HepG2 (cell line): ENCODE data around the gene MED13L. TPM values are rescaled to one million over a fixed set of nuclear protein-coding genes. Genes with fewer than 3 reads are reported as not detected.
A peak's percentile ranks its signal among the peaks of the same experiment; 100 is the strongest.

ENCODE experiments used
- ATAC-seq: fragments of 200-7000 bp; cut with Tn5 transposase; 3 replicates; pipeline ENCODE4 v1.9.1; 2020; ENCODE audit warnings: mild to moderate bottlenecking, moderate library complexity
- BruUV-seq: library from RNA; stranded (reverse); fragments of 400-500 nt; replicated peaks from 2 replicates; lab custom pipeline; 2021; lab: Mats Ljungman, UMichigan
- CTCF ChIA-PET: fragments of 300-600 bp; formaldehyde crosslinking; extraction: SDS; loops from one replicate; lab custom pipeline; 2021; ENCODE audit warnings: low total read pairs, inconsistent platforms, low intra/inter-chr PET ratio; lab: Yijun Ruan, JAX
- POLR2A ChIA-PET: fragments of 350-600 bp; sonication (Branson Sonifier 250); formaldehyde crosslinking; loops from one replicate; lab custom pipeline; 2020; ENCODE audit warnings: antibody characterized with exemption, inconsistent platforms; lab: Yijun Ruan, JAX
- DNase-seq: peaks from one replicate; pipeline ENCODE4 v3.0.0-alpha.2; 2015; ENCODE audit warnings: low spot score
- FAIRE-seq: peaks from 3 replicates; lab custom pipeline; 2011; peaks lifted over from hg19 to GRCh38; lab: Jason Lieb, UNC
- H2AFZ ChIP-seq: one replicate; pipeline ENCODE4 v1.6.1; 2011; ENCODE audit warnings: low read length, inconsistent platforms
- H3K27ac ChIP-seq: fragments of 300-600 bp; 3 replicates; pipeline ENCODE4 v1.8.0; 2011; ENCODE audit warnings: mixed run types, mild to moderate bottlenecking, mixed read lengths, low read length, inconsistent platforms; ENCODE audit not compliant: insufficient read depth; ENCODE audit errors: extremely low read length
- H3K27me3 ChIP-seq, 2 experiments: fragments of 200-600 bp in 1 of 2; 2 replicates in 1 of 2; 3 replicates in 1 of 2; pipeline versions ENCODE4 v1.6.0 to v1.8.0; 2011; ENCODE audit warnings: low read length in 2 of 2, mild to moderate bottlenecking in 2 of 2, moderate library complexity in 2 of 2, inconsistent platforms in 1 of 2; ENCODE audit not compliant: insufficient read depth in 2 of 2, control insufficient read depth in 1 of 2
- H3K36me3 ChIP-seq, 2 experiments: fragments of 200-600 bp in 1 of 2; replicated peaks in 1 of 2; 2 replicates in 1 of 2; 3 replicates in 1 of 2; pipeline versions ENCODE4 v1.5.1 to v1.8.0; 2011; ENCODE audit warnings: low read length in 2 of 2, inconsistent platforms in 1 of 2; ENCODE audit not compliant: insufficient read depth in 2 of 2, control insufficient read depth in 1 of 2
- H3K4me1 ChIP-seq: 2 replicates; pipeline ENCODE4 v1.5.1; 2012; ENCODE audit warnings: low read length, inconsistent platforms; ENCODE audit not compliant: insufficient read depth
- H3K4me2 ChIP-seq: 2 replicates; pipeline ENCODE4 v1.6.0; 2011; ENCODE audit warnings: low read depth, low read length, inconsistent platforms
- H3K4me3 ChIP-seq, 3 experiments: fragments of 200-600 bp in 1 of 3; sonication (generic), shearing (Covaris generic) in 1 of 3; replicated peaks in 1 of 3; 2 replicates each; pipeline ENCODE4 v1.5.1; 2011 to 2016; ENCODE audit warnings: low read length in 3 of 3, inconsistent platforms in 2 of 3, low read depth in 2 of 3, mild to moderate bottlenecking in 2 of 3, control low read depth in 1 of 3, mixed read lengths in 1 of 3; ENCODE audit not compliant: insufficient read depth in 1 of 3
- H3K79me2 ChIP-seq: one replicate; pipeline ENCODE4 v1.6.1; 2011; ENCODE audit warnings: low read length, inconsistent platforms; ENCODE audit not compliant: insufficient read depth
- H3K9ac ChIP-seq: 2 replicates; pipeline ENCODE4 v1.6.0; 2011; ENCODE audit warnings: mild to moderate bottlenecking, low read depth, low read length, inconsistent platforms; ENCODE audit not compliant: insufficient read depth
- H3K9me3 ChIP-seq: 2 replicates; pipeline ENCODE4 v1.5.1; 2012; ENCODE audit warnings: mild to moderate bottlenecking, low read length
- H4K20me1 ChIP-seq: 2 replicates; pipeline ENCODE4 v1.6.0; 2011; ENCODE audit warnings: inconsistent platforms, mild to moderate bottlenecking, low read length, moderate library complexity; ENCODE audit not compliant: insufficient read depth
- HOMEZ ChIP-seq: IDR thresholded peaks from 2 replicates; pipeline ENCODE4 v1.6.1; 2016; ENCODE audit warnings: low read depth
- POGK ChIP-seq: sonication (generic); formaldehyde crosslinking; conservative IDR thresholded peaks from 2 replicates; pipeline ENCODE4 v1.8.0; 2022; ENCODE audit warnings: mild to moderate bottlenecking, moderate library complexity, missing genetic modification reagents
- THAP11 ChIP-seq: IDR thresholded peaks from 2 replicates; pipeline ENCODE4 v1.6.1; 2016; ENCODE audit warnings: missing biosample characterization, missing genetic modification reagents
- ZBTB10 ChIP-seq: sonication (generic); formaldehyde crosslinking; IDR thresholded peaks from 2 replicates; pipeline ENCODE4 v1.4.0; 2020; ENCODE audit warnings: missing genetic modification reagents, borderline replicate concordance
- ZNF317 ChIP-seq: sonication (generic); formaldehyde crosslinking; IDR thresholded peaks from 2 replicates; pipeline ENCODE4 v1.5.0; 2020; ENCODE audit warnings: mild to moderate bottlenecking, missing genetic modification reagents
- WGBS: methylation state at CpG from one replicate; pipeline ENCODE4 v1.1.6; 2017; ENCODE audit warnings: low lambda C conversion rate; 5-methylcytosine and 5-hydroxymethylcytosine counted together
- in situ Hi-C: cut with HindIII; loops from 2 replicates; pipeline ENCODE4 v1.10.0; 2017; ENCODE audit warnings: low pct_unique_long_range_greater_than_20kb; ENCODE audit not compliant: extremely low pct_ligation_motif_present
- intact Hi-C: fragments of 100-400 bp; cut with micrococcal nuclease; formaldehyde crosslinking; loops from one replicate; pipeline ENCODE4 v1.10.0; 2022; ENCODE audit not compliant: unreplicated experiment
- polyA plus RNA-seq, 8 experiments: library from polyadenylated mRNA; depleted of rRNA in 3 of 8; stranded (reverse) in 7 of 8; unstranded in 1 of 8; fragments of >200 nt; fragmentation: Illumina TruSeq in 4 of 8; extraction: Trizol in 4 of 8; gene quantifications; 2 replicates each; pipeline versions ENCODE4 v1.2.1 to v1.2.3, GENCODE V29; 2011 to 2016; ENCODE audit warnings: low read depth in 4 of 8, missing spikeins in 1 of 8, mixed read lengths in 1 of 8; ENCODE audit not compliant: insufficient read depth in 1 of 8
- total RNA-seq, 5 experiments: library from RNA; depleted of rRNA; stranded (reverse); fragments of >200 nt; fragmentation: Illumina TruSeq; extraction: Trizol; gene quantifications; 2 replicates each; pipeline ENCODE4 v1.2.3, GENCODE V29; 2016; ENCODE audit warnings: low read depth in 1 of 5

MED13L gene
- total and polyA plus RNA-seq, 2 of the 13 experiments (the other 11 are each of a cell fraction or from before 2014, with no cell fraction given) = 24.8 to 38.9 TPM

- Histone ChIP-seq H3K9ac (no peak overlapping the region), H3K27me3 (no peaks in the 10 kb centered on the region), H4K20me1 (peaks cover 24% of the 10 kb centered on the region), H3K4me2 (no peak overlapping the region), H3K4me1 (peaks cover 60% of the 10 kb centered on the region), H2AFZ (no peak overlapping the region), H3K27ac (no peak overlapping the region), H3K9me3 (no peaks in the 10 kb centered on the region), H3K79me2 (peaks cover 87% of the 10 kb centered on the region), H3K4me3 (no peak overlapping the region), H3K36me3 (no peaks in the 10 kb centered on the region)
- CTCF ChIA-PET = no interaction called here
- WGBS = 90% methylated on average over 3 of the region's 3 CpGs
- TF ChIP-seq THAP11 (0 out of 2 replicates have a peak, but pooled peaks have one; percentile 49), ZBTB10 (CRISPR knock-in tag) (no peak), HOMEZ (CRISPR knock-in tag) (no peak)
- ATAC-seq (no peak), FAIRE-seq (no peak), DNase-seq (no peak)
- in situ Hi-C loops = no loop called here
- no TSS peak for BruUV-seq
- POLR2A ChIA-PET = no interaction called here
- intact Hi-C loops = no loop called here
These were observed 20.3 kb downstream of the MED13L start for GRCh38 chr12:116257215-116257614.

GRCh38 chr12:116249938-116250337 lies 27.6 kb downstream of the MED13L start:
- CTCF ChIA-PET = no interaction called here

More at GRCh38 chr12:116249938-116250337, 27.6 kb downstream of the MED13L start:
- Histone ChIP-seq H4K20me1 (peaks cover 7% of the 10 kb centered on the region; the same call in 1 of the 2 replicates), H3K4me2 (no peak overlapping the region), H3K9me3 (no peaks in the 10 kb centered on the region), H2AFZ (no peak overlapping the region), H3K4me3 (no peak overlapping the region), H3K36me3 (no peaks in the 10 kb centered on the region), H3K9ac (no peak overlapping the region), H3K27me3 (no peaks in the 10 kb centered on the region), H3K27ac (no peak overlapping the region), H3K79me2 (peaks cover 84% of the 10 kb centered on the region), H3K4me1 (peaks cover 30% of the 10 kb centered on the region)
- no peak for ATAC-seq
- FAIRE-seq = no peak
- POLR2A ChIA-PET = no interaction called here
- no peak for DNase-seq
- 90% methylated on average over 2 of the region's 2 CpGs for WGBS
- BruUV-seq = no TSS peak
- TF ChIP-seq POGK (CRISPR knock-in tag) = no peak
- peak; percentile 97 for TF ChIP-seq ZNF317 (CRISPR knock-in tag)
- intact Hi-C loops (no loop called here), in situ Hi-C loops (no loop called here)
